OCI-LY7 (cell line): ENCODE measurements around the gene SERGEF. TPM values are rescaled to one million over a fixed set of nuclear protein-coding genes. Genes with fewer than 3 reads are reported as not detected.

Source experiments
- BruUV-seq: library from RNA; stranded (reverse); fragments of 400-500 nt; replicated peaks from 2 replicates; lab custom pipeline; 2021; lab: Mats Ljungman, UMichigan
- CTCF ChIA-PET: fragments of 300-600 bp; sonication (Branson Sonifier 250); formaldehyde crosslinking; loops from one replicate; lab custom pipeline; 2022; ENCODE audit warnings: antibody characterized with exemption; ENCODE audit not compliant: unreplicated experiment; lab: Charles Lee
- POLR2A ChIA-PET: fragments of 300-600 bp; sonication (Branson Sonifier 250); formaldehyde crosslinking; loops from one replicate; lab custom pipeline; 2022; ENCODE audit warnings: antibody characterized with exemption; lab: Charles Lee
- DNase-seq: peaks from one replicate; pipeline ENCODE4 v3.0.0-alpha.2; 2015; ENCODE audit warnings: low spot score
- H2AFZ ChIP-seq: fragments of 200-600 bp; sonication (generic), shearing (Covaris generic); 2 replicates; pipeline ENCODE4 v1.6.1; 2014; ENCODE audit warnings: mild to moderate bottlenecking, antibody characterized with exemption, low read length, moderate library complexity
- H3K27ac ChIP-seq: fragments of 200-600 bp; sonication (generic); 2 replicates; pipeline ENCODE4 v1.5.1; 2014; ENCODE audit warnings: mixed run types, low read depth, mild to moderate bottlenecking, moderate library complexity, low read length, inconsistent platforms; ENCODE audit not compliant: poor library complexity, severe bottlenecking
- H3K36me3 ChIP-seq: fragments of 200-600 bp; sonication (generic); 2 replicates; pipeline ENCODE4 v1.6.1; 2014; ENCODE audit warnings: mild to moderate bottlenecking, antibody characterized with exemption, low read length, moderate library complexity, mixed read lengths; ENCODE audit not compliant: insufficient read depth
- H3K4me1 ChIP-seq: fragments of 200-600 bp; sonication (generic); 2 replicates; pipeline ENCODE4 v1.5.1; 2014; ENCODE audit warnings: mild to moderate bottlenecking, low read length; ENCODE audit not compliant: insufficient read depth, poor library complexity, severe bottlenecking
- H3K4me2 ChIP-seq: fragments of 200-600 bp; sonication (generic); 2 replicates; pipeline ENCODE4 v1.6.1; 2014; ENCODE audit warnings: mild to moderate bottlenecking, low read length
- H3K4me3 ChIP-seq: fragments of 200-600 bp; sonication (generic); 2 replicates; pipeline ENCODE4 v1.5.1; 2014; ENCODE audit warnings: mild to moderate bottlenecking, low read depth, low read length; ENCODE audit not compliant: poor library complexity, severe bottlenecking
- H3K79me2 ChIP-seq: fragments of 200-600 bp; sonication (generic); 2 replicates; pipeline ENCODE4 v1.6.1; 2016; ENCODE audit warnings: low read depth, mild to moderate bottlenecking, low read length, moderate library complexity, mixed read lengths; ENCODE audit not compliant: insufficient read depth
- H3K9me2 ChIP-seq: fragments of 200-600 bp; sonication (generic); 2 replicates; pipeline ENCODE4 v1.6.1; 2016; ENCODE audit warnings: mild to moderate bottlenecking, low read length, mixed read lengths; ENCODE audit not compliant: insufficient read depth
- H3K9me3 ChIP-seq: fragments of 200-600 bp; sonication (generic); 2 replicates; pipeline ENCODE4 v1.6.1; 2014; ENCODE audit warnings: mild to moderate bottlenecking, mixed run types, low read length, mixed read lengths
- H4K20me1 ChIP-seq: fragments of 200-600 bp; sonication (generic); 2 replicates; pipeline ENCODE4 v1.6.1; 2014; ENCODE audit warnings: mild to moderate bottlenecking, antibody characterized with exemption, low read length, moderate library complexity, mixed read lengths; ENCODE audit not compliant: insufficient read depth
- EZH2phosphoT487 ChIP-seq: fragments of 200-600 bp; sonication (generic); IDR thresholded peaks from 2 replicates; pipeline ENCODE4 v1.6.1; 2018; ENCODE audit warnings: low read depth, borderline replicate concordance, mild to moderate bottlenecking, mixed run types, antibody characterized with exemption, low read length, moderate library complexity, mixed read lengths
- intact Hi-C: fragments of 100-400 bp; cut with micrococcal nuclease; formaldehyde crosslinking; loops from one replicate; pipeline ENCODE4 v1.10.0; 2022; ENCODE audit not compliant: unreplicated experiment
- total RNA-seq, 2 experiments: library from RNA; depleted of rRNA in 1 of 2; stranded (reverse); fragments of >200 nt in 1 of 2; shearing (Covaris generic) in 1 of 2; gene quantifications; 2 replicates each; pipeline ENCODE4 v1.2.3, GENCODE V29; 2014 to 2022
- TF ChIP-seq, protein P1 (sequence below): fragments of 200-600 bp; sonication (generic); conservative IDR thresholded peaks from 2 replicates; pipeline ENCODE4 v1.5.1; 2014; ENCODE audit warnings: mild to moderate bottlenecking, antibody characterized with exemption, low read length, moderate library complexity, mixed read lengths

SERGEF gene
- total RNA-seq, 2 experiments from 2014 or later, result 35.4 to 42.2 TPM

DNA sequence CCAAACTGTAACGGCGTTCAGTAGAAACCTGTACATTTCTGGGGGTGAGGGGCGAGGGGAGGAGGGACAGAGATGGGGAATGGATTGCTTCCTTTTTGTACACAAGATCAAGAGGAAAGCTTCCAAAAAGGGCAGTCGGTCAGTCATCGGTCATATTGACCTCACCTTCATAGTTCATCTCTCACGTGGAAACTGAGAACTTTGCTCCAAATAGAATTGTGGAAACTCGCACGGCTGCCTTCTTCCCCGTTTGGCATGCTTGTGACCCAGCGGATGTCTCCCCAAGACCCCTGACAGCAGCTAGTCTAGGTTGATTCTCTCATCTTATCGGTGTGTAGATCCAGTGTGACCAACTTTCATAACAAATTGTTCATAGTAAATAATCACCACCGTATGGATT lies 230.7 kb downstream of the SERGEF start:
- Histone ChIP-seq H4K20me1 (no peaks in the 10 kb centered on the region), H2AFZ (no peak overlapping the region), H3K36me3 (no peaks in the 10 kb centered on the region), H3K4me2 (no peak overlapping the region), H3K4me1 (no peaks in the 10 kb centered on the region), H3K4me3 (no peak overlapping the region), H3K9me3 (no peaks in the 10 kb centered on the region), H3K27ac (no peak overlapping the region), H3K9me2 (no peaks in the 10 kb centered on the region), H3K79me2 (no peaks in the 10 kb centered on the region)
- BruUV-seq, result no TSS peak
- TF ChIP-seq, protein P1, sequence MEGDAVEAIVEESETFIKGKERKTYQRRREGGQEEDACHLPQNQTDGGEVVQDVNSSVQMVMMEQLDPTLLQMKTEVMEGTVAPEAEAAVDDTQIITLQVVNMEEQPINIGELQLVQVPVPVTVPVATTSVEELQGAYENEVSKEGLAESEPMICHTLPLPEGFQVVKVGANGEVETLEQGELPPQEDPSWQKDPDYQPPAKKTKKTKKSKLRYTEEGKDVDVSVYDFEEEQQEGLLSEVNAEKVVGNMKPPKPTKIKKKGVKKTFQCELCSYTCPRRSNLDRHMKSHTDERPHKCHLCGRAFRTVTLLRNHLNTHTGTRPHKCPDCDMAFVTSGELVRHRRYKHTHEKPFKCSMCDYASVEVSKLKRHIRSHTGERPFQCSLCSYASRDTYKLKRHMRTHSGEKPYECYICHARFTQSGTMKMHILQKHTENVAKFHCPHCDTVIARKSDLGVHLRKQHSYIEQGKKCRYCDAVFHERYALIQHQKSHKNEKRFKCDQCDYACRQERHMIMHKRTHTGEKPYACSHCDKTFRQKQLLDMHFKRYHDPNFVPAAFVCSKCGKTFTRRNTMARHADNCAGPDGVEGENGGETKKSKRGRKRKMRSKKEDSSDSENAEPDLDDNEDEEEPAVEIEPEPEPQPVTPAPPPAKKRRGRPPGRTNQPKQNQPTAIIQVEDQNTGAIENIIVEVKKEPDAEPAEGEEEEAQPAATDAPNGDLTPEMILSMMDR, result no peak
- TF ChIP-seq EZH2phosphoT487, result no peak
- ChIA-PET POLR2A (interaction anchor here (0.7 kb wide), 1 partner anchor 15 kb away, joined by 3 read pairs; no protein-coding TSS in a partner anchor), CTCF (no interaction called here)
- intact Hi-C loops, result no loop called here
- no peak for DNase-seq

DNA sequence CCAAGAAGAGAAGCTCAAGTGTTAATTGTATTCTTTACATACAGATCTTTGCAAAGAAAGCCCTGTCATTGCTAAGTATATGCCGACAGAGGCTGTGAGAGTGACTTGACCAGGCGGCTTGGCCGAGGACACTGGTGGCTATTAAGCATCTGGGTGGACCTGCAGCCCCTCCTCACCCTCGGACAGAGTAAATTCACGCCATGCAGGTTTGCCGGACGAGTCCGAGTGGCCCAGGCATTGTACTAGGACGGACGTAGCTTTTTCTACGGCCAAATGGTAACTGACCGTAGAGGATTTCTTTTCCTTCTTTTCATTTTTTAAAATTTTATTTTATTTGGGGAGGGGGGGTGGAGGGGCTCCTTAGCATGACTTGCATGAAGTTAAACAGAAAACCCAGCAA lies 231.2 kb downstream of the SERGEF start:
- intact Hi-C loops, result no loop called here
- H3K4me2 ChIP-seq, result no peak overlapping the region
- DNase-seq, result no peak
- no peaks in the 10 kb centered on the region for H3K9me2 ChIP-seq
- H3K4me1 ChIP-seq, result no peaks in the 10 kb centered on the region
- no peaks in the 10 kb centered on the region for H3K9me3 ChIP-seq
- no peaks in the 10 kb centered on the region for H3K79me2 ChIP-seq
- TF ChIP-seq, protein P1, result no peak
- no peak overlapping the region for H3K4me3 ChIP-seq
- CTCF ChIA-PET, result no interaction called here
- no peaks in the 10 kb centered on the region for H3K36me3 ChIP-seq
- no TSS peak for BruUV-seq
- no peaks in the 10 kb centered on the region for H4K20me1 ChIP-seq
- no peak overlapping the region for H2AFZ ChIP-seq
- H3K27ac ChIP-seq, result no peak overlapping the region
- POLR2A ChIA-PET, result interaction anchor here (0.7 kb wide), 1 partner anchor 15 kb away, joined by 3 read pairs; no protein-coding TSS in a partner anchor

DNA sequence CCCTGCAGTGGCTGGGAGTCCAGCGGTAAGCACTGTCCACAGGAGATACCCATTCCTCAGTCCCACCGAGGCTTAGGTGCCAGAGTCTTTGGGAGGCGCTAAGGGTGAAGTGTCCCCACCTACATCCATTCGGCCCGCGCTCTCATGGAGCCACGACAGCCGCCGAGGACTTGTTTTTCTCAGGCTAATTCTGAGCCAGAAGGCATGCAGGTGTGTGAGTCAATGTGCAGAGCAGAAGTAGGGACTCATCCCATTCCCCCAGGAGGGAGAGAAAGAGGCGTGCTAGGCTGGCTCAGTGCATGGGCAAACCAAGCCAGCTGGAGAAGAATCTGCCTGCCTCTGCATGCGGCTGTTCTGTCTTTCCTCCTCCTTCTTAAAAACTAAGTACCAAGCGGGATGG lies 231.6 kb downstream of the SERGEF start:
- no peaks in the 10 kb centered on the region for H3K36me3 ChIP-seq
- H3K4me1 ChIP-seq, result no peaks in the 10 kb centered on the region
- BruUV-seq, result no TSS peak
- ChIA-PET POLR2A (interaction anchor here (0.7 kb wide), 1 partner anchor 14 kb away, joined by 3 read pairs; no protein-coding TSS in a partner anchor), CTCF (no interaction called here)
- H2AFZ ChIP-seq, result no peak overlapping the region
- no peak for DNase-seq
- no peaks in the 10 kb centered on the region for H3K9me2 ChIP-seq
- TF ChIP-seq, protein P1, result no peak
- no peak for TF ChIP-seq EZH2phosphoT487
- H3K27ac ChIP-seq, result no peak overlapping the region
- no peak overlapping the region for H3K4me2 ChIP-seq
- no peaks in the 10 kb centered on the region for H4K20me1 ChIP-seq
- intact Hi-C loops, result no loop called here
- no peak overlapping the region for H3K4me3 ChIP-seq
- no peaks in the 10 kb centered on the region for H3K9me3 ChIP-seq
- H3K79me2 ChIP-seq, result no peaks in the 10 kb centered on the region
